ENCODE data around the gene MBD1. TPM values are rescaled to one million over a fixed set of nuclear protein-coding genes. Genes with fewer than 3 reads are reported as not detected.

The MBD1 gene
- total and polyA plus RNA-seq, 3 donors from 2014 or later = 181 to 225 (median 200) TPM

- intact Hi-C loops (cut with DNase I; ENCODE audit: low total_unique reads) = no loop called here
- WGBS, 2 donors = 18 to 42% methylated on average over 8 of the region's 8 CpGs
Observed at GRCh38 chr18:50306944-50307343, 25.6 kb upstream of the MBD1 start.

GRCh38 chr18:50301074-50301473 is 19.8 kb upstream of the MBD1 start:
- no peak for DNase-seq
- Histone ChIP-seq H3K4me1 (no peaks in the 10 kb centered on the region), H3K4me3 (no peak overlapping the region), H3K9me3 (no peaks in the 10 kb centered on the region), H3K27ac (no peak overlapping the region), H3K27me3 (no peaks in the 10 kb centered on the region), H3K36me3 (ENCODE audit: low read depth, missing control alignments) (no peaks in the 10 kb centered on the region)
- 52 to 74% methylated on average over 5 of the region's 5 CpGs for WGBS, 2 donors
- TF ChIP-seq POLR2A (IDR thresholded peaks at IDR 0.05) (no peak), CTCF (IDR thresholded peaks at IDR 0.05) (no peak)
- intact Hi-C loops (cut with DNase I; ENCODE audit: low total_unique reads) = no loop called here

More at GRCh38 chr18:50306944-50307343, 25.6 kb upstream of the MBD1 start:
- Histone ChIP-seq H3K4me3 (peak overlapping the region; percentile 38 to 60), H3K9me3 (no peaks in the 10 kb centered on the region), H3K27ac (no peak overlapping the region), H3K27me3 (no peaks in the 10 kb centered on the region), H3K36me3 (ENCODE audit: low read depth, missing control alignments) (no peaks in the 10 kb centered on the region), H3K4me1 (peaks cover 6% of the 10 kb centered on the region)
- no peak for TF ChIP-seq POLR2A (IDR thresholded peaks at IDR 0.05)
- no peak for TF ChIP-seq CTCF (IDR thresholded peaks at IDR 0.05)
- no peak for DNase-seq

- no peak overlapping the region for H3K27ac ChIP-seq
- no peaks in the 10 kb centered on the region for H3K36me3 ChIP-seq (ENCODE audit: low read depth, missing control alignments)
- H3K4me1 ChIP-seq = no peaks in the 10 kb centered on the region
- DNase-seq = no peak
- no peak for TF ChIP-seq CTCF (IDR thresholded peaks at IDR 0.05)
- no peak for TF ChIP-seq POLR2A (IDR thresholded peaks at IDR 0.05)
- WGBS, 2 donors = 65 to 72% methylated on average over 7 of the region's 7 CpGs
- no peak overlapping the region for H3K4me3 ChIP-seq
- no peaks in the 10 kb centered on the region for H3K27me3 ChIP-seq
- intact Hi-C loops (cut with DNase I; ENCODE audit: low total_unique reads) = no loop called here
- no peaks in the 10 kb centered on the region for H3K9me3 ChIP-seq
Observed at GRCh38 chr18:50299626-50300388, 18.5 kb upstream of the MBD1 start.

- Histone ChIP-seq H3K27me3 (no peaks in the 10 kb centered on the region), H3K4me3 (peak overlapping the region; percentile 46 to 47), H3K9me3 (no peaks in the 10 kb centered on the region), H3K27ac (no peak overlapping the region), H3K4me1 (no peaks in the 10 kb centered on the region), H3K36me3 (ENCODE audit: low read depth, missing control alignments) (no peaks in the 10 kb centered on the region)
- TF ChIP-seq CTCF (IDR thresholded peaks at IDR 0.05) = no peak
- no peak for TF ChIP-seq POLR2A (IDR thresholded peaks at IDR 0.05)
- intact Hi-C loops (cut with DNase I; ENCODE audit: low total_unique reads) = no loop called here
- DNase-seq = no peak
- WGBS, 2 donors = 25 to 40% methylated on average over 2 to 49 of the region's 49 CpGs
Observed at GRCh38 chr18:50298443-50299284, 17.3 kb upstream of the MBD1 start.

Measured in testis (tissue), 3 donors.